A204.1 (cell line): ENCODE results near the gene MUC22.
"Not testable (repeated sequence)": the region's sequence is repeated elsewhere in the genome, so short reads cannot be mapped to it uniquely, and the experiment has no call there.

Experiments
- FAIRE-seq: peaks from 2 replicates; lab custom pipeline; 2012; peaks lifted over from hg19 to GRCh38; lab: Jason Lieb, UNC

The MUC22 gene

GRCh38 chr6:31010393-31011060, at the start of gene MUC22:
Gene MUC22, plus strand, starts transcription at chr6:31010474. Its CDS starts 233 bp downstream, at chr6:31010707.
- FAIRE-seq, result no peak

GRCh38 chr6:30960907-30961673, 49.2 kb upstream of the MUC22 start:
- no peak for FAIRE-seq

GRCh38 chr6:30962716-30963115, 47.6 kb upstream of the MUC22 start:
- no peak for FAIRE-seq

DNA sequence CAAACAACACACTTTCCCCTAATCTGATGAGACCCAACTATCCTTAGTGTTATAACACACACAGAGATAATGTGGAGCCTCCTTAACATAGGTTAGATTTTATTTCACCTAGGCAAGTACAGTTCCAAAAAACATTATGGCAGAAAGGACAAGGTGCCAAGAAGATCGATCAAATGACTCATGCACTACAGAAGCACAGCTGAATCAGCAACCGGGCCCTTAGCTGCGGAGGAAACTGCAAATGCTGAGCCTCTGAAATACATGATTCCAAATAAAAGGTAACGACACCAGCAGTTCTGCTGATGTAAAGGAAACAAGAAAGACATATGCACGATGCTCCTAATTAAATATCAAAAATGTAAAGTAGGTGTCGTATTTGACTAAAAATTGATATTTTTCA, 46.6 kb upstream of the MUC22 start:
- no peak for FAIRE-seq

DNA sequence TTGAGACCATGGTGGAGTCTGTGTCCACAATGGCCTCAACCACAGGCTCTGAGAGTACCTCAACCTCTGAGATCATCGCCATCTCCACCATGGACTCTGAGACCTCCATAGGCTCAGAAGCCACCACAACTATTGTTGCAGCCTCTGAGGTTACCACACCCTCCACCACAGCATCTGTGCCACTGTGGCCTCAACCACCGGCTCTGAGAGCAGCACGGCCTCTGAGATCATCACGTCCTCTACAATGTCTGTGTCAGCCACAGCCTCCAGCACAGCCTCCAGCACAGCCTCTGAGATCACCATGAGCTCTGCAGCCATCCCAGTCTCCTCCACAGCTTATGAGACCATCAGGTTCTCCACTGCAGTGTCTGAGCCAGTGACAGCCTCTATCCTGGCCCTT, 46.2 kb upstream of the MUC22 start:
- no peak for FAIRE-seq

- FAIRE-seq, result no peak
These were observed 45.1 kb upstream of the MUC22 start for GRCh38 chr6:30965140-30965601.

GRCh38 chr6:30966154-30966553, 44.1 kb upstream of the MUC22 start:
- no peak for FAIRE-seq

DNA sequence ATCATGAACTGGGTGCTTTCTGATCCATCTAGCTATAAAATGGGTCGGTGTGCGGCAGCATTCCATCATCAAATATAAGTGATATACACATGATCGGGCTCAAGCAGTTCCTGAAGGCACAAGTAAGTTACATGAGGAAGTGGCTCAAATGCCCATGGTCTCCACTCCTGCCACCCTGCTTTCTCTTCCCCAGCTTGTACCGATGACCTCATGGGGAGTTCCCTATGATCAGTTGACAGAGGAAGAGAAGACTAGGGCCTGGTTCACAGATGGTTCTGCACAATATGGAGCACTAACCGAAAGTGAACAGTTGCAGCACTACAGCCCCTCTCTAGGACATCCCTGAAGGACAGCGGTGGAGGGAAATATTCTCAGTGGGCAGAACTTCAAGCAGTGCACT, 41.1 kb upstream of the MUC22 start:
- FAIRE-seq, result not testable (repeated sequence)

- FAIRE-seq, result no peak
These were observed 39.3 kb upstream of the MUC22 start for GRCh38 chr6:30970946-30971345.

DNA sequence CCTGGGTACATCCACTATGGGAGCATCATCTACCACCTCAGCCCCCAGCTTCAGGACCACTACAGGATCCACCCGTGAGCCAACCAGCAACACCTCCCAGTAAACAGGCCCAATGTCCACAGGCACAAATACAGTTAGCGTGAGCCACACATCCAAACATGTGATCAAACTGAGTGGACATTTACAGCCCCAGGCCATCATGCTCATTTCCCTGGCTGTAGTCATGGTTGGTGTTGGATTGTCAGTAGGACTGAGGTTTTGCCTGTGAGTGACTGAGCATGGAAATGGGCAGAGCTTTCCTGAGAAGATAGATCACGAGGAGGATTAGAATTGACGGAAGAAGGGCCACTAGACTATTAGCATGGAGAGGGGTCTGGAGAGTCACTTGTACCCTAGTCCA, 37.5 kb upstream of the MUC22 start:
- FAIRE-seq, result no peak

DNA sequence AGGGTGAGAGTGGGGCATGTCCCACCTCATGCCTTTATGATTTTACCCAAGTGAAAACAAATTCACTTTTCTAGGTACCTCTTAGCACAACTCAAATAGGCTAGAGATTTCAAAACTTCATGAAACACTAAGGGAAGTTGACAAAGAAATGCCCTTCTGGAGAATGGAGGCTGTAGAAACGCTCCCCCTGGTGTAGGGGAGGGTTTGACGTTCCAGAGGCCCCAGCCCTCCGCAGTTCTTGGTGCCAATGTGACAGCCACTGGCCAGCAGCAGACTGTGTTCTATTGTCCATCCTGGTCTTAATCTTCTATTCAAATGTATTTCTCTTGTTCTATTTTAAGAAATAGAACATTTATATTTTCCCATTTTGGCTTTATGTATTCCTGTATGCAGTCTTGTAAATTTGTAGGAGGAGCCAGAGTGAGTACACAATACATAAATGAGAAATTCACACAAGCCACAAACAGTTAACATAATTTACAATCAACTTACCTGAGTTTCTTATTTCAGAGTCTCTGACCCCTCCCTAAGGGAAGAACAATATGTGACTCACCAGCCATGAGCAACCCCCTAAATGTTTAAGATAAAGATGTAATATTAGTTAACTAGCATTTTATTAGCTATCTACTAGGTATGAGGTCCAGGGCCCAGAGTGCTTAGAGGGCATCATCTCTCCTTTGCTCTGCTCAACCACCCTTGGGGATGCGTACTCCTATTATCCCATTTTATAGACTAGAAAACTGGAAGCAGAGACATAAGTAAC, 35.6 kb upstream of the MUC22 start:
- no peak for FAIRE-seq

DNA sequence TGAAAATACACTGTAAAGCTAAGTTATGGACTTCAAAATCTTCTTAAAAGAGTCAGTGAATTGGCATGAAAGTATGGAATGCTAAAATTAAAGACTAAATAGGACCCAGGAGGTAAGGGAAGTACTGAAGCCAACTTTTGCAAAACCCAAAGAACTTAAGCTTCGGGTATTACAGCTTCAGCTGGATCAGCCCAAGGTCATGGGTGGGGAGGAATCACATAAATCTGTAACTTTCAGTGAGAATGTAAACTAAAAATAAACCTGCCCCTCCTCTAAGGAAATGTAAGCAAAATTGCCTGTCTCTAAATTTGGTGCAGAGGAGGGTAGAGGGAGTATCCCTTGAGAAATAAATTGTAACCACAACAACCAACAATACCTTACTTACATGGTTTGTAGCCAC, 31.1 kb upstream of the MUC22 start:
- FAIRE-seq, result no peak

GRCh38 chr6:30979690-30980089, 30.6 kb upstream of the MUC22 start:
- no peak for FAIRE-seq

- no peak for FAIRE-seq
These were observed 28.1 kb upstream of the MUC22 start for GRCh38 chr6:30981942-30982772.

GRCh38 chr6:30983439-30983838, 26.8 kb upstream of the MUC22 start, which contains the start of gene MUC21:
Gene MUC21, plus strand, starts transcription at chr6:30983718. Its CDS starts 241 bp downstream, at chr6:30983959.
- FAIRE-seq, result no peak

GRCh38 chr6:30985490-30985889, 24.8 kb upstream of the MUC22 start:
- no peak for FAIRE-seq

DNA sequence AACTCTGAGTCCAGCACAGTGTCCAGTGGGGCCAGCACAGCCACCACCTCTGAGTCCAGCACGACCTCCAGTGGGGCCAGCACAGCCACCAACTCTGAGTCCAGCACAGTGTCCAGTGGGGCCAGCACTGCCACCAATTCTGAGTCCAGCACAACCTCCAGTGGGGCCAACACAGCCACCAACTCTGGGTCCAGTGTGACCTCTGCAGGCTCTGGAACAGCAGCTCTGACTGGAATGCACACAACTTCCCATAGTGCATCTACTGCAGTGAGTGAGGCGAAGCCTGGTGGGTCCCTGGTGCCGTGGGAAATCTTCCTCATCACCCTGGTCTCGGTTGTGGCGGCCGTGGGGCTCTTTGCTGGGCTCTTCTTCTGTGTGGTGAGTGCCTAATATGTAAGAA, 23.0 kb upstream of the MUC22 start:
- FAIRE-seq, result no peak

GRCh38 chr6:30988209-30988825, 22.0 kb upstream of the MUC22 start:
- no peak for FAIRE-seq

- FAIRE-seq, result no peak
These were observed 19.7 kb upstream of the MUC22 start for GRCh38 chr6:30990422-30991086.

GRCh38 chr6:30991891-30992290, 18.4 kb upstream of the MUC22 start:
- FAIRE-seq, result no peak

DNA sequence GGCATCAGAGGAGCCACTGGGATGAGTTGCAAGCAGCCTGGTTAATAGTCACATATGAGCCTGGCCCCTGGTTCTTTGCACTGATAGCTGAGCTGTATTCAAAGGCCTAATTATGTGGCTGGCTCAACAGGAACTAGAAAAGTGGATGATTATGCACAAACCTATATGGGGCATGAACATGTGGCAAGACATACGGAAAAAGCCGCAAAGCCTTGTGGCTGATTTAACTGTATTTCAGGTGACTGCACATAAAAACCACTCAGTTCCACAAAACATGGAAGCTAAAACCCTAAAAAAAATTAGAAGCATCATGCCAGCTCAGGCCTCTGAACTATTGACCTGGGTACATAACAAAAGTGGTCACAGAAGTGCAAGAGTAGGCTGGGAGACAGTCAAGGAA, 13.0 kb upstream of the MUC22 start:
- no peak for FAIRE-seq
